C4-2B (cell line): ENCODE data around the gene GAD2.

ENCODE experiments used
- H3K27ac ChIP-seq: fragments of 450-650 bp; 2 replicates; pipeline ENCODE4 v1.5.1; 2017
- CTCF ChIP-seq: fragments of 450-650 bp; conservative IDR thresholded peaks from 2 replicates; pipeline ENCODE4 v1.5.1; 2017; ENCODE audit warnings: mild to moderate bottlenecking
- ZFX ChIP-seq: fragments of 450-650 bp; IDR thresholded peaks from 2 replicates; pipeline ENCODE4 v1.6.1; 2017

Gene GAD2

GRCh38 chr10:26216585-26217395 is at the start of gene GAD2:
GAD2 (plus strand) TSS chr10:26216774; CDS start chr10:26216810, 36 bp downstream.
- no peak within 1 kb of the TSS for H3K27ac ChIP-seq
- TF ChIP-seq CTCF (no peak), ZFX (no peak)

GRCh38 chr10:26169466-26169865 is 47.1 kb upstream of the GAD2 start:
- TF ChIP-seq CTCF (no peak), ZFX (no peak)
- no peak overlapping the region for H3K27ac ChIP-seq

GRCh38 chr10:26172131-26172530 is 44.4 kb upstream of the GAD2 start:
- TF ChIP-seq CTCF (no peak), ZFX (no peak)
- H3K27ac ChIP-seq: no peak overlapping the region

GRCh38 chr10:26173837-26174236 is 42.7 kb upstream of the GAD2 start:
- no peak for TF ChIP-seq ZFX
- TF ChIP-seq CTCF: no peak

GRCh38 chr10:26177341-26177740 is 39.2 kb upstream of the GAD2 start:
- no peak for TF ChIP-seq ZFX
- TF ChIP-seq CTCF: no peak
- no peak overlapping the region for H3K27ac ChIP-seq

More at GRCh38 chr10:26173837-26174236, 42.7 kb upstream of the GAD2 start:
- no peak overlapping the region for H3K27ac ChIP-seq

- no peak for TF ChIP-seq CTCF
- TF ChIP-seq ZFX: no peak
- H3K27ac ChIP-seq: no peak overlapping the region
These were observed 22.3 kb upstream of the GAD2 start for GRCh38 chr10:26194275-26194674.

GRCh38 chr10:26197248-26197647 is 19.3 kb upstream of the GAD2 start:
- TF ChIP-seq ZFX (no peak), CTCF (no peak)
- no peak overlapping the region for H3K27ac ChIP-seq
